Fibroblast of pulmonary artery (primary cell): ENCODE data around the gene TYROBP.
"Not testable (repeated sequence)": the region's sequence is repeated elsewhere in the genome, so short reads cannot be mapped to it uniquely, and the experiment has no call there.

Source experiments
- DNase-seq: peaks from one replicate; pipeline ENCODE4 v3.0.0-alpha.2; 2010; ENCODE audit warnings: low read depth
- H3K4me3 ChIP-seq: replicated peaks from 2 replicates; pipeline ENCODE4 v1.5.1; 2011; ENCODE audit warnings: low read depth, mild to moderate bottlenecking, control low read depth, low read length, moderate library complexity
- CTCF ChIP-seq: IDR thresholded peaks from 2 replicates; pipeline ENCODE4 v1.5.1; 2011; ENCODE audit warnings: mild to moderate bottlenecking, control low read depth, low read length, inconsistent platforms; ENCODE audit errors: missing control alignments

TYROBP gene

GRCh38 chr19:35911790-35912189 lies 3.7 kb upstream of the TYROBP start:
- no peak for TF ChIP-seq CTCF
- H3K4me3 ChIP-seq: no peak overlapping the region
- no peak for DNase-seq

GRCh38 chr19:35911173-35911572 lies 3.1 kb upstream of the TYROBP start:
- H3K4me3 ChIP-seq: no peak overlapping the region
- TF ChIP-seq CTCF: no peak
- DNase-seq: no peak

DNA sequence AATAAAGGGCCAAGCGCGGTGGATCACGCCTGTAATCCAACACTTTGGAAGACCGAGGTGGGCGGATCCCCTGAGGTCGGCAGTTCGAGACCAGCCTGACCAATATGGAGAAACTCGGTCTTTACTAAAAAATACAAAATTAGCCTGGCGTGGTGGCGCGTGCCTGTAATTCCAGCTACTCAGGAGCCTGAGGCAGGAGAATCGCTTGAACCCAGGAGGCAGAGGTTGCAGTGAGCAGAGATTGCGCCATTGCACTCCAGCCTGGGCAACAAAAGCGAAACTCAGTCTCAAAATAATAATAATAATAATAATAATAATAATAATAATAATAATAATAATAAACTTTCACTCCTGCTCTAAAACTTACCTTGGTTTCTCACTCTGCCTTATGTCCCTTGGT lies 2.3 kb upstream of the TYROBP start:
- not testable (repeated sequence) for DNase-seq, H3K4me3 ChIP-seq

- no peak for TF ChIP-seq CTCF
- DNase-seq: no peak
- H3K4me3 ChIP-seq: no peak overlapping the region
These were observed 1.6 kb upstream of the TYROBP start for GRCh38 chr19:35909684-35910035.

DNA sequence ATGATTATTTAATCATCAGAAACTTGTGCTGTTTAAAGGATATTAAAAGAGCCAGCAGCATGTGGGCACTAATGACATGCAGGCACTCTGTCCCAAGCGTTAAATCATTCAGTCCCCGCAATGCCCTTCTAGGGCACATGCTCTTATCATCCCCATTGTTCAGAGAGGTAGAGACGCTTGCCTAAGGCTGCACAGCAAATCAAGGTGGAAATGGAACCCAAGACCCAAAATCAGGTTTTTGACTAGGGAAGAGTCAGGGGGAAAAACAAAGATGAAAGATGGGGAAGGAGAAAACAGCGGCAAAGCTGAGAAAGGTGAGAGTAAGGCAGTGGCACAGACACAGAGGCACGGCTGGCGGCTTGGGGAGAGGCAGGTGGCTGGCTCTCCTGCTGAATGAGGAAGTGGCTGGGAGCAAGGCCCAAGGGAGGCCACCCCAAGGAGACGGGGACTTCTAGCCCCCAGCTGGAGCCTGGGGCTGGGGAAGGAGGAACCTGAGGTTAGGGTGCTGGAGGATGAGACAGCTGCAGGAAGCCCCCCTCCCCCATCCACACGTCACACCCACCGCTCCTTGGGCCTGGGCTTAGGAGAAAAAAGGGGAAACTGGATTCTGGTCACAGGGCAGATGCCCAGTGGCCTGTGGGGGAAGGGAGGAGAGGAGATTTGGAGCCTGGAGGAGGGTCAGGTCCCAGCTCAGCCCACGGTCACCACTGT lies 1.0 kb upstream of the TYROBP start:
- TF ChIP-seq CTCF: no peak
- H3K4me3 ChIP-seq: no peak overlapping the region
- DNase-seq: no peak

DNA sequence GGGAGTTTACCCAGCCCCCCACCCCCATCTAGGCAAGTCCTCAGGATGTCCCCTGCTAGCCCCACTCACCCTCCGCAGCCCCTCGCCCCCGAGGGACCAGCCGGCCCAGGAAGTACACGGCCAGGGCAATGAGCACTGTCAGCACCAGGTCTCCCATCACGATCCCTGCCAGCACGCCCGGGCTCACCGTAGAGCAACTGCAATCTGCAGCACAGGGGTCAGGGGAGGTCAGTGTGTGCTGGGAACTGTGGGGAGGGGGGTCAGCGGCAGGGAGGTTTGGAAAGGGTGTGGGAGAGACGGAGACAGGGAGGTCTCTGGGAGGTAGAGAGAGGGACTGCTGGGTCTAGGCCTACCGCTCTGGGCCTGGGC lies 734 bp downstream of the TYROBP start:
- DNase-seq: no peak
- no peak for TF ChIP-seq CTCF
- no peak overlapping the region for H3K4me3 ChIP-seq

- no peak overlapping the region for H3K4me3 ChIP-seq
- no peak for TF ChIP-seq CTCF
These were observed 2.8 kb downstream of the TYROBP start for GRCh38 chr19:35905178-35905727.

More at GRCh38 chr19:35905178-35905727, 2.8 kb downstream of the TYROBP start:
- DNase-seq: no peak
